Caco-2 (cell line): ENCODE results near the gene MYOF. TPM values are rescaled to one million over a fixed set of nuclear protein-coding genes. Genes with fewer than 3 reads are reported as not detected.
"Not testable (repeated sequence)": the region's sequence is repeated elsewhere in the genome, so short reads cannot be mapped to it uniquely, and the experiment has no call there.

ENCODE experiments used
- BruUV-seq: library from RNA; stranded (reverse); fragments of 400-500 nt; replicated peaks from 2 replicates; lab custom pipeline; 2021; lab: Mats Ljungman, UMichigan
- CTCF ChIA-PET: fragments of 300-600 bp; sonication (Branson Sonifier 250); formaldehyde crosslinking; loops from one replicate; lab custom pipeline; 2022; ENCODE audit warnings: antibody characterized with exemption; lab: Charles Lee
- POLR2A ChIA-PET: fragments of 300-600 bp; sonication (Branson Sonifier 250); formaldehyde crosslinking; loops from one replicate; lab custom pipeline; 2022; ENCODE audit warnings: antibody characterized with exemption; lab: Charles Lee
- DNase-seq, 2 experiments: peaks; one replicate each; pipeline versions ENCODE4 v3.0.0 to v3.0.0-alpha.2; 2020 to 2022
- H3K27me3 ChIP-seq: replicated peaks from 2 replicates; pipeline ENCODE4 v1.6.0; 2011; ENCODE audit warnings: low read length; ENCODE audit not compliant: control insufficient read depth, insufficient read depth
- H3K36me3 ChIP-seq: 2 replicates; pipeline ENCODE4 v1.5.1; 2011; ENCODE audit warnings: low read length; ENCODE audit not compliant: control insufficient read depth, insufficient read depth
- H3K4me1 ChIP-seq: fragments of 250-450 bp; sonication (Bioruptor Pico); 2 replicates; pipeline ENCODE4 v1.5.1; 2020; ENCODE audit warnings: mild to moderate bottlenecking
- H3K4me3 ChIP-seq: 2 replicates; pipeline ENCODE4 v1.5.1; 2011; ENCODE audit warnings: low read depth, mild to moderate bottlenecking, control low read depth, low read length
- H3K9me3 ChIP-seq: fragments of 250-450 bp; sonication (Bioruptor Pico); 2 replicates; pipeline ENCODE4 v1.5.1; 2020; ENCODE audit warnings: mild to moderate bottlenecking, moderate library complexity
- H3K27ac Mint-ChIP-seq: one replicate; pipeline ENCODE4 v1.8.0; 2022; ENCODE audit warnings: mixed read lengths; ENCODE audit not compliant: unreplicated experiment
- H3K27me3 Mint-ChIP-seq: one replicate; pipeline ENCODE4 v1.8.0; 2022; ENCODE audit warnings: mixed read lengths; ENCODE audit not compliant: insufficient read depth, unreplicated experiment
- H3K36me3 Mint-ChIP-seq: one replicate; pipeline ENCODE4 v1.8.0; 2022; ENCODE audit warnings: mild to moderate bottlenecking, mixed read lengths; ENCODE audit not compliant: insufficient read depth, unreplicated experiment
- H3K4me1 Mint-ChIP-seq: one replicate; pipeline ENCODE4 v1.8.0; 2022; ENCODE audit warnings: low read depth, mixed read lengths; ENCODE audit not compliant: unreplicated experiment
- H3K4me3 Mint-ChIP-seq: one replicate; pipeline ENCODE4 v1.8.0; 2022; ENCODE audit warnings: mild to moderate bottlenecking, moderate library complexity, mixed read lengths; ENCODE audit not compliant: unreplicated experiment
- H3K9me3 Mint-ChIP-seq: one replicate; pipeline ENCODE4 v1.8.0; 2022; ENCODE audit warnings: mixed read lengths; ENCODE audit not compliant: unreplicated experiment
- CTCF ChIP-seq, 2 experiments: fragments of 200-600 bp in 1 of 2; IDR thresholded peaks; 1 replicate in 1 of 2; 2 replicates in 1 of 2; pipeline versions ENCODE4 v1.5.1 to v1.8.0; 2011 to 2022; ENCODE audit warnings: antibody characterized with exemption in 1 of 2, control low read depth in 1 of 2, inconsistent platforms in 1 of 2, low read depth in 1 of 2, low read length in 1 of 2, mild to moderate bottlenecking in 1 of 2, moderate library complexity in 1 of 2; ENCODE audit not compliant: insufficient read depth in 1 of 2, severe bottlenecking in 1 of 2, unreplicated experiment in 1 of 2
- intact Hi-C: fragments of 100-400 bp; cut with micrococcal nuclease; formaldehyde crosslinking; loops from one replicate; pipeline ENCODE4 v1.10.0; 2022; ENCODE audit not compliant: unreplicated experiment
- total RNA-seq: library from RNA; stranded (reverse); gene quantifications from 2 replicates; pipeline ENCODE4 v1.2.3, GENCODE V29; 2022

The MYOF gene
- total RNA-seq, 1 experiment from 2014 or later = 148 TPM

- Histone ChIP-seq H3K4me3 (no peak overlapping the region), H3K9me3 (no peaks in the 10 kb centered on the region), H3K36me3 (0 out of 2 replicates have a peak, but pooled peaks cover 2% of the 10 kb centered on the region), H3K4me1 (no peaks in the 10 kb centered on the region), H3K27me3 (no peaks in the 10 kb centered on the region)
- POLR2A ChIA-PET = no interaction called here
- DNase-seq = no peak
- H3K27me3 Mint-ChIP-seq = no peaks in the 10 kb centered on the region
- H3K9me3 Mint-ChIP-seq = no peaks in the 10 kb centered on the region
- no TSS peak for BruUV-seq
- H3K4me1 Mint-ChIP-seq = no peaks in the 10 kb centered on the region
- peaks cover 81% of the 10 kb centered on the region for H3K36me3 Mint-ChIP-seq
- TF ChIP-seq CTCF (IDR thresholded peaks at IDR 0.05; ENCODE audit: insufficient read depth in 1 of 2, low read depth in 1 of 2, low read length in 1 of 2, severe bottlenecking in 1 of 2, unreplicated experiment in 1 of 2) = no peak
- H3K27ac Mint-ChIP-seq = no peak overlapping the region
- CTCF ChIA-PET = no interaction called here
- intact Hi-C loops = no loop called here
- no peak overlapping the region for H3K4me3 Mint-ChIP-seq
Observed at GRCh38 chr10:93319896-93320295, 162.2 kb downstream of the MYOF start.

GRCh38 chr10:93319096-93319495, 163.0 kb downstream of the MYOF start:
- no peaks in the 10 kb centered on the region for H3K4me1 ChIP-seq
- Mint-ChIP-seq H3K27me3 (no peaks in the 10 kb centered on the region), H3K4me3 (no peak overlapping the region), H3K27ac (no peak overlapping the region), H3K36me3 (peaks cover 81% of the 10 kb centered on the region), H3K9me3 (no peaks in the 10 kb centered on the region), H3K4me1 (no peaks in the 10 kb centered on the region)
- ChIA-PET CTCF (no interaction called here), POLR2A (no interaction called here)
- no peak for DNase-seq
- H3K27me3 ChIP-seq = no peaks in the 10 kb centered on the region
- intact Hi-C loops = no loop called here
- no TSS peak for BruUV-seq
- no peaks in the 10 kb centered on the region for H3K9me3 ChIP-seq
- H3K4me3 ChIP-seq = no peak overlapping the region
- no peak for TF ChIP-seq CTCF (IDR thresholded peaks at IDR 0.05; ENCODE audit: insufficient read depth in 1 of 2, low read depth in 1 of 2, low read length in 1 of 2, severe bottlenecking in 1 of 2, unreplicated experiment in 1 of 2)
- H3K36me3 ChIP-seq = 0 out of 2 replicates have a peak, but pooled peaks cover 2% of the 10 kb centered on the region

- H3K27ac Mint-ChIP-seq = no peak overlapping the region
- no peaks in the 10 kb centered on the region for H3K9me3 Mint-ChIP-seq
- TF ChIP-seq CTCF (IDR thresholded peaks at IDR 0.05; ENCODE audit: insufficient read depth in 1 of 2, low read depth in 1 of 2, low read length in 1 of 2, severe bottlenecking in 1 of 2, unreplicated experiment in 1 of 2) = no peak
- CTCF ChIA-PET = no interaction called here
- peaks cover 3% of the 10 kb centered on the region; the same call in 1 of the 2 replicates for H3K36me3 ChIP-seq
- peaks cover 72% of the 10 kb centered on the region for H3K36me3 Mint-ChIP-seq
- no peaks in the 10 kb centered on the region for H3K27me3 Mint-ChIP-seq
- no peaks in the 10 kb centered on the region for H3K27me3 ChIP-seq
- no TSS peak for BruUV-seq
- no peak for DNase-seq
- intact Hi-C loops = no loop called here
- no peak overlapping the region for H3K4me3 Mint-ChIP-seq
- H3K4me3 ChIP-seq = no peak overlapping the region
- H3K4me1 Mint-ChIP-seq = no peaks in the 10 kb centered on the region
- POLR2A ChIA-PET = no interaction called here
- no peaks in the 10 kb centered on the region for H3K9me3 ChIP-seq
- no peaks in the 10 kb centered on the region for H3K4me1 ChIP-seq
Observed at GRCh38 chr10:93315246-93315645, 166.9 kb downstream of the MYOF start.

- H3K4me3 ChIP-seq, H3K9me3 ChIP-seq, H3K4me1 Mint-ChIP-seq, CTCF ChIA-PET, intact Hi-C loops, H3K27me3 ChIP-seq, H3K4me1 ChIP-seq, BruUV-seq, H3K36me3 ChIP-seq, H3K4me3 Mint-ChIP-seq, H3K9me3 Mint-ChIP-seq, H3K27ac Mint-ChIP-seq, POLR2A ChIA-PET, DNase-seq, H3K27me3 Mint-ChIP-seq: not testable (repeated sequence)
- peaks cover 72% of the 10 kb centered on the region for H3K36me3 Mint-ChIP-seq
Observed at GRCh38 chr10:93314656-93315055, 167.5 kb downstream of the MYOF start.
